ENCODE measurements around the gene ATG101.

DNA sequence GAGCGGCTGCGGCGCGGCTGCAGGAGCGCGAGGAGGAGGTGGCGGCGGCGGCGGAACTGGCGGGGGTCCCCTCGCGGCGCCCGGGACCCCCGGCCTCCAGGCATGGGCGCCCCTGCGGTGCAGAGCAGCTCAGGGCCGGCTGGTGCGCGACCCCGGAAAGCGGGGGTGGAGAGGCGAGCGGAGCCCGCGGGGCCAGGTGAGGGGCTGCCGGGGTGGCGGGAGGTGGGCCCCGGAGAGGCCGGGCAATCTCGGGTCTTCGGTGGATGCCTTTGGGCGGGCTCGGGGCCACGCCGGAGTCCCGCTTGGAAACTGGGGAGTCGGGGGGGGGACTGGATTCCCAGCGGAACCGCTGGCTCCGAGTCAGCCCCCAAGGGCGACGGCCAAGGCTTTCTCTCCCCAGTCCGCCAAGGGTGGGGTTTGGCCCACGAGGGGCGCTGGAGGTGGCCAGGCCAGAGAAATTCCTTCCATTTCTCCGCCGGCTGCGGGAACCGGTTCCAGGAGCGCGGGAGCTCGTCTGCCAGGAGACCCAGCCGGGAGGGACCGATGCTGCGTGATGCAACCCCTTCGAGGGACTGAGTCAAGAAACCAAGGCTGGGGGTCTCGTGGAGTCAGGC is 32.4 kb upstream of the ATG101 start:
- TF ChIP-seq POLR2AphosphoS5 (IDR thresholded peaks at IDR 0.05; ENCODE audit: low read depth, low read length) = no peak
- TF ChIP-seq POLR2A (IDR thresholded peaks at IDR 0.05; ENCODE audit: low read depth, low read length) = no peak
- TF ChIP-seq TAF1 (IDR thresholded peaks at IDR 0.05; ENCODE audit: low read depth, low read length) = no peak
- TF ChIP-seq POU2F2 (IDR thresholded peaks at IDR 0.05; ENCODE audit: low read depth, low read length) = no peak
- TF ChIP-seq PAX5 (IDR thresholded peaks at IDR 0.05; ENCODE audit: insufficient read depth, low read length, severe bottlenecking) = no peak
- TF ChIP-seq SPI1 (IDR thresholded peaks at IDR 0.05; ENCODE audit: low read depth, low read length) = no peak

Data from GM12891 (cell line).